SU-DHL-6 (cell line): Measurements from ENCODE around the gene ETS1.

Experiments
- H2AFZ ChIP-seq: fragments of 200-600 bp; sonication (generic); 2 replicates; pipeline ENCODE4 v1.6.1; 2014; ENCODE audit warnings: low read depth, mild to moderate bottlenecking, moderate library complexity, mixed read lengths, antibody characterized with exemption, low read length; ENCODE audit not compliant: severe bottlenecking
- H3F3A ChIP-seq: fragments of 200-600 bp; shearing (Covaris generic); 2 replicates; pipeline ENCODE4 v1.6.0; 2016; ENCODE audit warnings: antibody characterized with exemption, mild to moderate bottlenecking; ENCODE audit not compliant: insufficient read depth
- H3K27ac ChIP-seq: fragments of 200-600 bp; sonication (generic); 2 replicates; pipeline ENCODE4 v1.5.1; 2016; ENCODE audit warnings: low read depth, mild to moderate bottlenecking, low read length, moderate library complexity, mixed read lengths
- H3K27me3 ChIP-seq: fragments of 200-600 bp; sonication (generic), shearing (Covaris generic); 2 replicates; pipeline ENCODE4 v1.6.0; 2014; ENCODE audit warnings: mild to moderate bottlenecking, low read length
- H3K36me3 ChIP-seq: fragments of 200-600 bp; sonication (generic); 2 replicates; pipeline ENCODE4 v1.6.1; 2014; ENCODE audit warnings: mild to moderate bottlenecking, low read length, mixed read lengths
- H3K4me2 ChIP-seq: fragments of 300-600, 200-600 bp; shearing (Covaris generic), sonication (generic); 2 replicates; pipeline ENCODE4 v1.6.0; 2014; ENCODE audit warnings: low read length, low read depth, mild to moderate bottlenecking; ENCODE audit not compliant: poor library complexity, severe bottlenecking
- H3K4me3 ChIP-seq: fragments of 200-600 bp; sonication (generic); 2 replicates; pipeline ENCODE4 v1.5.1; 2014; ENCODE audit warnings: antibody characterized with exemption, low read length, mild to moderate bottlenecking, mixed read lengths; ENCODE audit not compliant: insufficient read depth, poor library complexity, severe bottlenecking
- H3K79me2 ChIP-seq: fragments of 200-600 bp; sonication (generic); 2 replicates; pipeline ENCODE4 v1.6.1; 2014; ENCODE audit warnings: mild to moderate bottlenecking, low read length, moderate library complexity; ENCODE audit not compliant: insufficient read depth
- H3K9ac ChIP-seq: fragments of 200-600 bp; sonication (generic); 2 replicates; pipeline ENCODE4 v1.7.0; 2014; ENCODE audit warnings: mild to moderate bottlenecking, low read length
- H3K9me2 ChIP-seq: fragments of 200-600 bp; sonication (generic); replicated peaks from 2 replicates; pipeline ENCODE4 v1.6.1; 2014; ENCODE audit warnings: low read length; ENCODE audit not compliant: insufficient read depth
- H3K9me3 ChIP-seq: fragments of 200-600 bp; sonication (generic); 2 replicates; pipeline ENCODE4 v1.6.1; 2014; ENCODE audit warnings: low read length, mixed read lengths; ENCODE audit not compliant: insufficient read depth
- H4K20me1 ChIP-seq: fragments of 200-600 bp; sonication (generic); 2 replicates; pipeline ENCODE4 v1.6.1; 2014; ENCODE audit warnings: low read depth, mild to moderate bottlenecking, antibody characterized with exemption, low read length, moderate library complexity, mixed read lengths
- EZH2phosphoT487 ChIP-seq: fragments of 200-600 bp; sonication (generic), shearing (Covaris generic); conservative IDR thresholded peaks from 2 replicates; pipeline ENCODE4 v1.6.1; 2018; ENCODE audit warnings: mild to moderate bottlenecking, antibody characterized with exemption, low read length, moderate library complexity, mixed read lengths
- TF ChIP-seq, protein P1 (sequence below): fragments of 200-600 bp; sonication (generic); IDR thresholded peaks from one replicate; pipeline ENCODE4 v1.5.1; 2017; ENCODE audit warnings: antibody characterized with exemption, mild to moderate bottlenecking, low read length, moderate library complexity; ENCODE audit not compliant: insufficient read depth, poor library complexity, severe bottlenecking

ETS1 gene

DNA sequence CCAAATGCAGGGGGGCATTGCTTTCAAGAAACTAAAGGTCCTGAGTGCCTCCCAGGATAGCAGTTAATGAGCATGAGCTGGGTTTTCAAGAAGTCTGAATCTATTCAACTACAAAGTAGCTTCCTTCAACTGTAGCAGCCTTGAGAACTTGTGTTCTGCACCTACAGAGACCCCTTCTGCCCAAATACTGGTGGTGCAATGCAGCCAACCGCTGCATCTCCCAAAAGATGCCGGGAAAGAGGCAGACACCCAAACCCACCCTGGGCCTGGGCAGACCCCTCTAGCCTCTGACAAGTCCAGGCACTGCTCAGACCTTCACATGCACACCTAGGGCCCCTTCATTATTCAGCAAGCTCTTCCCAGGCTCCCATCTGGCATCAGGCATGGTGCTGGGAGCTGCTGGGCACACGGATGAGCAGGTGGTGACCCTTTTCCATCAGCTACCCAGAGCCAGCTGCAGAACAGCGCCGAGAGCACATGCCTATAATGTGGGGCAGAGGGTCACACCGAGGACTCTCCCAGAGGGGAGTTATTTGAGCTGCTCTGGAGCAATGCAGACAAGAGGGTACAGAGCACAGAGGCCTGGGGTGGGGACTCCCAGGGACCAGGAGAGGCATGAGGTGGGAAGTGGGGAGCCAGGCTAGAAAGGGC lies 44.9 kb upstream of the ETS1 start:
- Histone ChIP-seq H3K9me3 (no peaks in the 10 kb centered on the region), H3K79me2 (no peaks in the 10 kb centered on the region), H3K36me3 (no peaks in the 10 kb centered on the region), H3K9ac (no peak overlapping the region), H3K27me3 (no peaks in the 10 kb centered on the region), H4K20me1 (no peaks in the 10 kb centered on the region), H3F3A (peaks cover 22% of the 10 kb centered on the region), H3K27ac (peak overlapping the region; percentile 100), H3K4me2 (no peak overlapping the region), H3K9me2 (no peaks in the 10 kb centered on the region), H3K4me3 (no peak overlapping the region), H2AFZ (no peak overlapping the region)
- TF ChIP-seq EZH2phosphoT487, result no peak
- TF ChIP-seq, protein P1, sequence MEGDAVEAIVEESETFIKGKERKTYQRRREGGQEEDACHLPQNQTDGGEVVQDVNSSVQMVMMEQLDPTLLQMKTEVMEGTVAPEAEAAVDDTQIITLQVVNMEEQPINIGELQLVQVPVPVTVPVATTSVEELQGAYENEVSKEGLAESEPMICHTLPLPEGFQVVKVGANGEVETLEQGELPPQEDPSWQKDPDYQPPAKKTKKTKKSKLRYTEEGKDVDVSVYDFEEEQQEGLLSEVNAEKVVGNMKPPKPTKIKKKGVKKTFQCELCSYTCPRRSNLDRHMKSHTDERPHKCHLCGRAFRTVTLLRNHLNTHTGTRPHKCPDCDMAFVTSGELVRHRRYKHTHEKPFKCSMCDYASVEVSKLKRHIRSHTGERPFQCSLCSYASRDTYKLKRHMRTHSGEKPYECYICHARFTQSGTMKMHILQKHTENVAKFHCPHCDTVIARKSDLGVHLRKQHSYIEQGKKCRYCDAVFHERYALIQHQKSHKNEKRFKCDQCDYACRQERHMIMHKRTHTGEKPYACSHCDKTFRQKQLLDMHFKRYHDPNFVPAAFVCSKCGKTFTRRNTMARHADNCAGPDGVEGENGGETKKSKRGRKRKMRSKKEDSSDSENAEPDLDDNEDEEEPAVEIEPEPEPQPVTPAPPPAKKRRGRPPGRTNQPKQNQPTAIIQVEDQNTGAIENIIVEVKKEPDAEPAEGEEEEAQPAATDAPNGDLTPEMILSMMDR, result peak; percentile 55

DNA sequence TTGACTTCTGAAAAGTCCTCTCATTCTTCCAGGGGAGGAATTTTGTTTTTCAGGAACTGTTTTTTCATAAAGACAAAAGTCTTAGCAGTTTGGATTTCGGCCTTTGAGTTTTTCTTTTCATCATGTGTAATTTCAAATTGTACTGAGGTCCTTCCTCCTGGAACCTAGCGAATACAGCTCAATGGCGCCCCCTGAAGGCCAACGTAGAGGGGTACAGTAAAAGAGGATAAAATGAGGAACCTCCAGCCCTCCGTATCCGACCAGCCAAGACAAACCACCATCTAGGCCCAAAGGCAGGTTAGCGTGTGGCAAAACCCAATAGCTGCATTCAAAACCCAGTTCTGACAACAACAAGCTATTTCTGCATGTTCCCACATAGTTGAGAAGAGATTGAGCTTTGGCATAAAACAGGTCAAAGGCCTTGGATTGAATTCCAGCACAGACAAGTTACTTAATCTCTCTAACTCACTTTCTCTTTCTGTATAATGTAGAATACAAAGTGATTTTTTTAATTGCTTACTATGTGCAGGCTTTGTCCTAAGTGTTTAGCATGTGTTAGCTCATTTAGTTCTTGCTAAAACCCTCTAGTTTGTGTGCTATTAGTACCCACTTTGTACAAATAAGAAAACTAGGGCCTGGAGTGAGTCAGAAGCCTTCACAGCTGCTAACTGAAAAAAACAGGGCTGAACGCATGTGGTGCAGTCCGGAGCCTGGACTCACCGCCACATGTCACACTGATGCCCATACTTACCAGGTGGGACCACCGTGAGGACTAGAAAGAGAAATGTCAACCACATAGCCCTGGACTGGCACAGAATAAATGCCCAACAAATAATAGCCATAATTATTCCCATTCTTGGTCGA lies 43.2 kb upstream of the ETS1 start:
- no peak overlapping the region for H3K4me3 ChIP-seq

DNA sequence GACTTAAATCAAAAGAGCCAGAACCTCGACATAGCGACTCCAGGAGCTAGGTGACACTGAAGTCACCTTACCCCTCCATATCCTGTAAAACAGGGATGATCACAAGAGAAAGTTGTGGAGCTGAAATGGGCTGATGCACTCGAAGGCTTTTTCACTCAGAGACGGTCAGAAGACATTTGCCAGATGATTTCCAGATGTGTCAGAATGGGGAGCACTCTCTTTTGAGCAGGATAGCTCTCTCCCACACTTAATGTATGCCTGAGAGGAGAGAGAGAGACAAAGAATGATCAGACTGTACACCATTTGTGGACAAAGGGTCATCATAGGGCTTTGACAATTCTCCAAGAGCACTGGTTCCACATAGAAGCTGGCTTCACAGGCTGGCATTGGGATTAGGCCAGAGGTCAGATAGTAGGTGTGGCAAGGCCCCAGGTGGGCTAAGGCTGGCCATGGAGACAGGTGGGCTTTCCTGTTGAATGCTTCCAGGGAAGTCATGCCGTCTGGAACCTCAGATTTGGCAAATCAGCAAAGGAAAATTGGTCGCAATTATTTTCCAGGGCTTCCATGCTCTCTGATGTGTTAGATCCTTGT lies 42.3 kb upstream of the ETS1 start:
- no peak overlapping the region for H2AFZ ChIP-seq
- peak overlapping the region; percentile 72 for H3K4me2 ChIP-seq
- H3K27ac ChIP-seq, result peak overlapping the region; percentile 100

More for the DNA sequence above, 43.2 kb upstream of the ETS1 start:
- H3K9me3 ChIP-seq, result no peaks in the 10 kb centered on the region
- peak overlapping the region; percentile 100 for H3K27ac ChIP-seq
- H2AFZ ChIP-seq, result peak overlapping the region; percentile 18
- H3K9ac ChIP-seq, result peak overlapping the region; percentile 65
- no peaks in the 10 kb centered on the region for H3K27me3 ChIP-seq
- no peaks in the 10 kb centered on the region for H3K79me2 ChIP-seq
- H3K36me3 ChIP-seq, result no peaks in the 10 kb centered on the region
- H4K20me1 ChIP-seq, result no peaks in the 10 kb centered on the region
- peak overlapping the region; percentile 72 for H3K4me2 ChIP-seq
- TF ChIP-seq, protein P1, result peak; percentile 70
- TF ChIP-seq EZH2phosphoT487, result no peak
- peaks cover 28% of the 10 kb centered on the region for H3F3A ChIP-seq
- no peaks in the 10 kb centered on the region for H3K9me2 ChIP-seq

More for the DNA sequence above, 42.3 kb upstream of the ETS1 start:
- TF ChIP-seq EZH2phosphoT487, result no peak
- TF ChIP-seq, protein P1, result no peak
- Histone ChIP-seq H4K20me1 (no peaks in the 10 kb centered on the region), H3K9me2 (no peaks in the 10 kb centered on the region), H3F3A (peaks cover 37% of the 10 kb centered on the region), H3K79me2 (no peaks in the 10 kb centered on the region), H3K4me3 (no peak overlapping the region), H3K9ac (peak overlapping the region; percentile 65), H3K9me3 (no peaks in the 10 kb centered on the region), H3K36me3 (no peaks in the 10 kb centered on the region), H3K27me3 (no peaks in the 10 kb centered on the region)
